Measurements from ENCODE around the gene THOC6. TPM values are rescaled to one million over a fixed set of nuclear protein-coding genes. Genes with fewer than 3 reads are reported as not detected.

Gene THOC6
- total and polyA plus RNA-seq, 12 donors = 9.0 to 107 (median 18.7) TPM

- H3K27me3 ChIP-seq = peaks cover 59% of the 10 kb centered on the region
- intact Hi-C loops (cut with DNase I) = no loop called here
- H3K27ac ChIP-seq = no peak overlapping the region
- TF ChIP-seq, protein P1, sequence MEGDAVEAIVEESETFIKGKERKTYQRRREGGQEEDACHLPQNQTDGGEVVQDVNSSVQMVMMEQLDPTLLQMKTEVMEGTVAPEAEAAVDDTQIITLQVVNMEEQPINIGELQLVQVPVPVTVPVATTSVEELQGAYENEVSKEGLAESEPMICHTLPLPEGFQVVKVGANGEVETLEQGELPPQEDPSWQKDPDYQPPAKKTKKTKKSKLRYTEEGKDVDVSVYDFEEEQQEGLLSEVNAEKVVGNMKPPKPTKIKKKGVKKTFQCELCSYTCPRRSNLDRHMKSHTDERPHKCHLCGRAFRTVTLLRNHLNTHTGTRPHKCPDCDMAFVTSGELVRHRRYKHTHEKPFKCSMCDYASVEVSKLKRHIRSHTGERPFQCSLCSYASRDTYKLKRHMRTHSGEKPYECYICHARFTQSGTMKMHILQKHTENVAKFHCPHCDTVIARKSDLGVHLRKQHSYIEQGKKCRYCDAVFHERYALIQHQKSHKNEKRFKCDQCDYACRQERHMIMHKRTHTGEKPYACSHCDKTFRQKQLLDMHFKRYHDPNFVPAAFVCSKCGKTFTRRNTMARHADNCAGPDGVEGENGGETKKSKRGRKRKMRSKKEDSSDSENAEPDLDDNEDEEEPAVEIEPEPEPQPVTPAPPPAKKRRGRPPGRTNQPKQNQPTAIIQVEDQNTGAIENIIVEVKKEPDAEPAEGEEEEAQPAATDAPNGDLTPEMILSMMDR (IDR thresholded peaks at IDR 0.05) = no peak
- TF ChIP-seq POLR2A (IDR thresholded peaks at IDR 0.05) = no peak
- no peak overlapping the region for H3K4me3 ChIP-seq
- no peaks in the 10 kb centered on the region for H3K36me3 ChIP-seq (replicated peaks in 1 of 2)
- 25 to 40% (median 34%) methylated on average over 6 to 19 of the region's 19 CpGs for WGBS, 4 donors
- H3K4me1 ChIP-seq (replicated peaks in 1 of 2) = no peaks in the 10 kb centered on the region
- DNase-seq = peak in 1 of 7 donors; percentile 15
- H3K9me3 ChIP-seq (replicated peaks in 1 of 3) = no peaks in the 10 kb centered on the region
Measured at GRCh38 chr16:3035289-3035971, 11.6 kb downstream of the THOC6 start.

- Histone ChIP-seq H3K4me1 (replicated peaks in 1 of 2) (no peaks in the 10 kb centered on the region), H3K27ac (no peak overlapping the region), H3K4me3 (no peak overlapping the region), H3K36me3 (replicated peaks in 1 of 2) (no peaks in the 10 kb centered on the region), H3K9me3 (replicated peaks in 1 of 3) (no peaks in the 10 kb centered on the region), H3K27me3 (peaks cover 53% of the 10 kb centered on the region)
- no peak for TF ChIP-seq POLR2A (IDR thresholded peaks at IDR 0.05)
- TF ChIP-seq, protein P1 (IDR thresholded peaks at IDR 0.05) = no peak
- intact Hi-C loops (cut with DNase I) = no loop called here
- 0 to 14% (median 3%) methylated on average over 2 to 40 of the region's 40 CpGs for WGBS, 4 donors
- peak in 1 of 7 donors; percentile 15 for DNase-seq
Measured at GRCh38 chr16:3035972-3036725, 12.3 kb downstream of the THOC6 start.

DNA sequence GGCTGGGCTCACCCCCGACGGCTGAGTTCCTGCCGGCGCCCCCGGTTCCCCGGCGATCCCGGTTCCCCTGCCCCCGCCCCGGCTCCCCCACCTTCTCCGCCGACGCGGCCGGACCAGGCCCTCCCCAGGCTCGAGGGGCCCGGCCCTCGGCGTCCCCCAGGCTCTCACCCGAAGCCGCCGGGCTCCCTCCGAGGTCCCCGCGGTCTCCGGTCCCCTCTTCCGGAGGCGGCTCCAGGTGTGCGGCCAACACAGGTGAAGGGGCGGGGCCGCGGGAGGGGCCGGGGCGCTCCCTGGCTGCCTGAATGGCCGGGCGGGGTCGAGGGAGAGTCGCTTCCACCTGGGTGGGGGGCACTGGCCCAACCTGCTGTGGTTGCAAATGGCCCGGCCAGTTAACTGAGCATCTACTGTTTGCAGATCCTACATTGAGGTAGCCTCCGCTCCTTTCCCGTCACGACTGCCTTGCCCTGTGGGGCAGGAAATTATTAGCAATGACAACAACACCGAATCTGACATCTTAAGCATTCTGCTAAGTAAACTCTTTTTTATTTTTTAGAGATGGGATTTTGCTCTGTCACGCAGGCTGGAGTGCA, 13.0 kb downstream of the THOC6 start, which contains the start of gene BICDL2:
Gene BICDL2, minus strand, starts transcription at position 219 of the 590 bp plus-strand sequence. CDS start 1,448 bp downstream, outside the sequence.
- H3K27ac ChIP-seq = no peak within 1 kb of the TSS
- WGBS, 4 donors = 7 to 56% (median 20%) methylated on average over 6 to 43 of the region's 44 CpGs
- H3K4me1 ChIP-seq (replicated peaks in 1 of 2) = no peaks in the 10 kb centered on the region
- peaks cover 54% of the 10 kb centered on the region for H3K27me3 ChIP-seq
- H3K36me3 ChIP-seq (replicated peaks in 1 of 2) = no peaks in the 10 kb centered on the region
- H3K9me3 ChIP-seq (replicated peaks in 1 of 3) = no peaks in the 10 kb centered on the region
- intact Hi-C loops (cut with DNase I) = no loop called here
- no peak within 1 kb of the TSS for H3K4me3 ChIP-seq
- DNase-seq = no peak
- TF ChIP-seq POLR2A (IDR thresholded peaks at IDR 0.05) = no peak
- TF ChIP-seq, protein P1 (IDR thresholded peaks at IDR 0.05) = no peak

- TF ChIP-seq, protein P1 (IDR thresholded peaks at IDR 0.05) = no peak
- no peak for TF ChIP-seq POLR2A (IDR thresholded peaks at IDR 0.05)
- Histone ChIP-seq H3K27me3 (peaks cover 68% of the 10 kb centered on the region), H3K27ac (no peak overlapping the region), H3K4me1 (replicated peaks in 1 of 2) (no peaks in the 10 kb centered on the region), H3K4me3 (no peak overlapping the region), H3K36me3 (replicated peaks in 1 of 2) (no peaks in the 10 kb centered on the region), H3K9me3 (replicated peaks in 1 of 3) (no peaks in the 10 kb centered on the region)
- DNase-seq = no peak
- WGBS, 4 donors = 25 to 40% (median 35%) methylated on average over 4 to 11 of the region's 11 CpGs
- intact Hi-C loops (cut with DNase I) = no loop called here
Measured at GRCh38 chr16:3038256-3038655, 14.4 kb downstream of the THOC6 start.
